GM12878 (cell line): ENCODE data around the gene MORC3. TPM values are rescaled to one million over a fixed set of nuclear protein-coding genes. Genes with fewer than 3 reads are reported as not detected.
"Not testable (repeated sequence)": the region's sequence is repeated elsewhere in the genome, so short reads cannot be mapped to it uniquely, and the experiment has no call there.

Experiments
- ATAC-seq: fragments of 200-7000 bp; cut with Tn5 transposase; 3 replicates; pipeline ENCODE4 v1.9.1; 2020; ENCODE audit warnings: mild to moderate bottlenecking, moderate library complexity
- BruUV-seq: library from RNA; stranded (reverse); fragments of 400-500 nt; replicated peaks from 2 replicates; lab custom pipeline; 2021; lab: Mats Ljungman, UMichigan
- CTCF ChIA-PET: fragments of 300-600 bp; sonication (Branson Sonifier 250); formaldehyde crosslinking; extraction: SDS; loops from one replicate; lab custom pipeline; 2021; ENCODE audit warnings: inconsistent platforms; lab: Yijun Ruan, JAX
- POLR2A ChIA-PET: fragments of 350-600 bp; formaldehyde crosslinking; extraction: SDS; loops from one replicate; lab custom pipeline; 2021; ENCODE audit warnings: inconsistent platforms; lab: Charles Lee
- RAD21 ChIA-PET: fragments of 300-600 bp; sonication (Branson Sonifier 250); formaldehyde crosslinking; loops from one replicate; lab custom pipeline; 2023; ENCODE audit warnings: antibody characterized with exemption; ENCODE audit not compliant: unreplicated experiment; lab: Charles Lee
- SMC1A ChIA-PET: fragments of 300-600 bp; sonication (Branson Sonifier 250); formaldehyde crosslinking; loops from one replicate; lab custom pipeline; 2023; ENCODE audit not compliant: unreplicated experiment, uncharacterized antibody; lab: Charles Lee
- DNase-seq: peaks from one replicate; pipeline ENCODE4 v3.0.0-alpha.2; 2011; ENCODE audit warnings: low read depth, low spot score
- FAIRE-seq: peaks from 3 replicates; lab custom pipeline; 2011; peaks lifted over from hg19 to GRCh38; lab: Jason Lieb, UNC
- H2AFZ ChIP-seq: 2 replicates; pipeline ENCODE4 v1.6.0; 2011; ENCODE audit warnings: low read depth, low read length, control low read depth; ENCODE audit not compliant: control insufficient read depth
- H3K27ac ChIP-seq: 2 replicates; pipeline ENCODE4 v1.5.1; 2011; ENCODE audit warnings: control low read depth; ENCODE audit not compliant: control insufficient read depth, insufficient read depth
- H3K27me3 ChIP-seq, 2 experiments: replicated peaks in 1 of 2; 2 replicates each; pipeline versions ENCODE4 v1.6.0 to v1.6.1; 2011; ENCODE audit warnings: low read length in 1 of 2; ENCODE audit not compliant: control insufficient read depth in 2 of 2, insufficient read depth in 2 of 2
- H3K36me3 ChIP-seq, 2 experiments: 2 replicates each; pipeline ENCODE4 v1.5.1; 2011; ENCODE audit warnings: low read length in 1 of 2; ENCODE audit not compliant: control insufficient read depth in 2 of 2, insufficient read depth in 2 of 2
- H3K4me1 ChIP-seq: 2 replicates; pipeline ENCODE4 v1.6.1; 2011; ENCODE audit warnings: mild to moderate bottlenecking, low read length, moderate library complexity, mixed read lengths; ENCODE audit not compliant: control insufficient read depth, insufficient read depth
- H3K4me2 ChIP-seq: 2 replicates; pipeline ENCODE4 v1.6.0; 2011; ENCODE audit warnings: control low read depth; ENCODE audit not compliant: control insufficient read depth, insufficient read depth
- H3K4me3 ChIP-seq: fragments of 200-600 bp; sonication (generic); 2 replicates; pipeline ENCODE4 v1.5.1; 2016
- H3K79me2 ChIP-seq: 2 replicates; pipeline ENCODE4 v1.6.0; 2011; ENCODE audit warnings: low read length; ENCODE audit not compliant: control insufficient read depth, insufficient read depth
- H3K9ac ChIP-seq: 2 replicates; pipeline ENCODE4 v1.8.0; 2011; ENCODE audit warnings: low read length, control low read depth, mixed read lengths; ENCODE audit not compliant: control insufficient read depth, insufficient read depth
- H3K9me3 ChIP-seq: replicated peaks from 3 replicates; pipeline ENCODE4 v1.5.1; 2011; ENCODE audit warnings: mild to moderate bottlenecking, low read length; ENCODE audit not compliant: control insufficient read depth, insufficient read depth
- H4K20me1 ChIP-seq: 2 replicates; pipeline ENCODE4 v1.6.0; 2011; ENCODE audit not compliant: control insufficient read depth, insufficient read depth
- ATF2 ChIP-seq: IDR thresholded peaks from 2 replicates; pipeline ENCODE4 v1.6.1; 2012; ENCODE audit warnings: low read length, inconsistent platforms
- HDAC2 ChIP-seq: fragments of 200-600 bp; sonication (generic); IDR thresholded peaks from 2 replicates; pipeline ENCODE4 v1.6.1; 2017
- JUNB ChIP-seq: IDR thresholded peaks from 2 replicates; pipeline ENCODE4 v1.6.1; 2016; ENCODE audit warnings: antibody characterized with exemption, mild to moderate bottlenecking
- KAT2A ChIP-seq: conservative IDR thresholded peaks from 2 replicates; pipeline ENCODE4 v1.6.1; 2011; ENCODE audit warnings: low read depth, low read length; ENCODE audit not compliant: control insufficient read depth
- MAX ChIP-seq: IDR thresholded peaks from 2 replicates; pipeline ENCODE4 v1.6.1; 2012; ENCODE audit warnings: low read depth, low read length, improper control_type of control experiment
- MTA2 ChIP-seq: fragments of 450-650 bp; IDR thresholded peaks from 2 replicates; pipeline ENCODE4 v1.6.1; 2016; ENCODE audit warnings: low read depth, mild to moderate bottlenecking, moderate library complexity
- NRF1 ChIP-seq: conservative IDR thresholded peaks from 2 replicates; pipeline ENCODE4 v1.6.1; 2011; ENCODE audit warnings: mild to moderate bottlenecking, low read depth, low read length, improper control_type of control experiment
- RUNX3 ChIP-seq: IDR thresholded peaks from 2 replicates; pipeline ENCODE4 v1.6.1; 2012; ENCODE audit warnings: low read length, inconsistent platforms
- SPI1 ChIP-seq: IDR thresholded peaks from 2 replicates; pipeline ENCODE4 v1.6.1; 2011; ENCODE audit warnings: low read depth, mild to moderate bottlenecking, low read length, moderate library complexity, borderline replicate concordance; ENCODE audit not compliant: insufficient read depth
- TARDBP ChIP-seq: IDR thresholded peaks from 2 replicates; pipeline ENCODE4 v1.6.1; 2016; ENCODE audit warnings: borderline replicate concordance
- YY1 ChIP-seq: IDR thresholded peaks from 2 replicates; pipeline ENCODE4 v1.6.1; 2011; ENCODE audit warnings: low read depth, mild to moderate bottlenecking, low read length
- ZSCAN29 ChIP-seq: fragments of 450-650 bp; IDR thresholded peaks from 2 replicates; pipeline ENCODE4 v1.6.1; 2017; ENCODE audit warnings: mild to moderate bottlenecking, moderate library complexity
- WGBS: methylation state at CpG from one replicate; pipeline ENCODE4 v1.1.6; 2016; ENCODE audit warnings: low lambda C conversion rate; ENCODE audit not compliant: insufficient replicate concordance, insufficient coverage; ENCODE audit errors: missing lambda C conversion rate; 5-methylcytosine and 5-hydroxymethylcytosine counted together
- in situ Hi-C: fragments of 300-500 bp; cut with MboI; formaldehyde crosslinking; loops from 9 replicates; pipeline ENCODE4 v1.14.3; 2018; ENCODE audit warnings: mixed read lengths
- intact Hi-C: fragments of 100-400 bp; cut with micrococcal nuclease; formaldehyde crosslinking; loops from one replicate; pipeline ENCODE4 v1.14.2; 2022; ENCODE audit not compliant: unreplicated experiment
- polyA plus RNA-seq, 11 experiments: library from polyadenylated mRNA; depleted of rRNA in 4 of 11; unstranded in 6 of 11; stranded (reverse) in 5 of 11; fragments of >200 nt; fragmentation: Nextera tagmentation in 4 of 11; fragmentation: Illumina TruSeq in 1 of 11; extraction: Ambion mirVana in 4 of 11; extraction: Trizol in 1 of 11; gene quantifications; 1 replicate in 1 of 11; 2 replicates in 10 of 11; pipeline versions ENCODE4 v1.2.1 to v1.2.3, GENCODE V29; 2011 to 2016; ENCODE audit warnings: inconsistent platforms in 2 of 11, missing spikeins in 2 of 11, low read depth in 1 of 11
- total RNA-seq, 4 experiments: library from RNA; depleted of rRNA in 3 of 4; stranded (reverse); fragments of >200 nt in 3 of 4; fragmentation: Illumina TruSeq in 1 of 4; extraction: Trizol in 1 of 4; gene quantifications; 2 replicates each; pipeline versions ENCODE4 v1.2.1 to v1.2.3, GENCODE V29; 2013 to 2021

Gene MORC3
- total and polyA plus RNA-seq, 10 of the 15 experiments (the other 5 are each of a cell fraction or from before 2014, with no cell fraction given): 5.5 to 29.9 (median 16.3) TPM

- peak; percentile 97 for TF ChIP-seq YY1
- TF ChIP-seq HDAC2: no peak
- TF ChIP-seq NRF1: peak; percentile 61
- TF ChIP-seq ZSCAN29: no peak
- TF ChIP-seq MTA2: no peak
- peak; percentile 70; the same call in 1 of the 2 replicates for TF ChIP-seq RUNX3
- no peak for TF ChIP-seq TARDBP
- no peak; the same call in 1 of the 2 replicates for TF ChIP-seq MAX
- TF ChIP-seq ATF2: no peak
- peak; percentile 60; the same call in 1 of the 2 replicates for TF ChIP-seq SPI1
- TF ChIP-seq KAT2A: no peak
- TF ChIP-seq JUNB: no peak
Observed at GRCh38 chr21:36319767-36320420, at the start of gene MORC3 (continued).

- ATAC-seq, H3K27me3 ChIP-seq, H3K9ac ChIP-seq, H3K79me2 ChIP-seq, CTCF ChIA-PET, H2AFZ ChIP-seq, H3K27ac ChIP-seq, intact Hi-C loops, BruUV-seq, H3K4me3 ChIP-seq, FAIRE-seq, H3K4me2 ChIP-seq, in situ Hi-C loops, DNase-seq, H3K36me3 ChIP-seq, H4K20me1 ChIP-seq, RAD21 ChIA-PET, H3K4me1 ChIP-seq, H3K9me3 ChIP-seq: not testable (repeated sequence)
- WGBS: 94% methylated on average over 11 of the region's 12 CpGs
- ChIA-PET POLR2A (interaction anchor here (0.7 kb wide), 1 partner anchor 50 kb away, joined by 4 read pairs; no protein-coding TSS in a partner anchor), SMC1A (interaction anchor here (0.7 kb wide), 1 partner anchor 17 kb away, joined by 3 read pairs; no protein-coding TSS in a partner anchor)
Observed at GRCh38 chr21:36270786-36271695, 49.0 kb upstream of the MORC3 start.
